Measurements from ENCODE around the gene VILL.

- TF ChIP-seq POLR2A (IDR thresholded peaks at IDR 0.05; ENCODE audit: low read depth, low read length) (no peak), POLR2AphosphoS5 (IDR thresholded peaks at IDR 0.05; ENCODE audit: low read depth, low read length) (no peak), TAF1 (IDR thresholded peaks at IDR 0.05; ENCODE audit: low read depth, low read length) (no peak), PAX5 (IDR thresholded peaks at IDR 0.05; ENCODE audit: insufficient read depth, low read length, severe bottlenecking) (no peak), SPI1 (IDR thresholded peaks at IDR 0.05; ENCODE audit: low read depth, low read length) (no peak)
Measured at GRCh38 chr3:38015984-38016383, 25.4 kb downstream of the VILL start.

Data from GM12891 (cell line).